ENCODE data around the gene MCRS1.

The MCRS1 gene

DNA sequence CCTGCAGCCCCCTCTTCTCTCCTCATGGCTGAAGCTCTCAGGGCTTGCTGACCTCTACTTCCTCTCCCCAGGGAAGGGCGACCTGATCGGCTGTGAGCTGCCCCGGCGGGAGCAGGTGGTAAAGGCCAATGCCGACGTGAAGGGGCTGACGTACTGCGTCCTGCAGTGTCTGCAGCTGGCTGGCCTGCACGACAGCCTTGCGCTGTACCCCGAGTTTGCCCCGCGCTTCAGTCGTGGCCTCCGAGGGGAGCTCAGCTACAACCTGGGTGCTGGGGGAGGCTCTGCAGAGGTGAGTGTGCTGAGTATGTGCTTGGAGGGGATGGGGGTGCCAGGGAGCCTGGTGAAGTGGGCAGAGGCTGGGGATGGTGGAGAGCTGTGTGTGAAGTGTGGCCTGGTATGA lies 13.7 kb downstream of the MCRS1 start:
- no peak for DNase-seq

DNA sequence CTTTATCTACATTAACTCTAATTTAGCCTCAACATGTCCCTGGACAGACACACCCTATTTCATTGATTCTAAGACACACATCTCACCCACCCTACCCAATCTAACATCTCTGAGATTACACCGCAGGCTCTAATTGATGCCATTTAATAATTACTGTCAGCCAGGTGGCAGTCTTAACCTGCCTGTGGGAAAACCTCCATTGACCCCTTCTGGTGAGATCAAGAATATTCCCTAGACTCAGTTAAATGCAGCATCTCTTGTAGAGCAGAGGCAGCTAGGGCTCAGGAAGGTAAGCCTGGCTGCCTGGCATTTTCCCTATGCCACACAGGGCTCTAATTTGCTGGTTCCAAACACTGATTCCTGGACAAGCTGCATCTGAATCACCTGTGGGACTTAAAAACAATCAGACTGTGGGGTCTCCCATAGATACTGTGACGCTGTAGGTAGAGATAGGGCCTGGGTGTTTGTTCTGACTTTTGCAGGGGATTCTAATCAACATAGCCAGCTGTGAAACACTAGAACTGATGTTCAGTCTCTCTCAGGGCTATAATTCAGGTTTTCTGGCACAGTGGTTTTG lies 14.3 kb downstream of the MCRS1 start:
- no peak for DNase-seq

DNA sequence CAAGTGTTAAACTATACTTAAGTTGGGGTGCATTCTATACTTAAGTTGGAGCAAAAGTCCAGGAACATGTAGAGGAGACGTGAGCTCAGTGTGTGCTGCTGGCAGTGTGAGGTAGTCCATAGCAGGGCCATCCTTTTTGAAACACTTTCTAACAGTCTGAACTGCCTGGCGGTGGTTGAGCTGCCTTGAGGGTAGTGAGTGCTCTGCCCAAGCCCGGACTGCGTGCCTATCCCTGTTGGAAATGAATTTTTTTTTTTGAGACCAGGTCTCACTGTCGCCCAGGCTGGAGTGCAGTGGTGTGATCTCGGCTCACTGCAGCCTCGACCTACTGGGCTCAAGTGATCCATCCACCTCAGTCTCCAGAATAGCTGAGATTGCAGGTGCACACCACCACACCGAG lies 15.0 kb downstream of the MCRS1 start:
- DNase-seq = no peak

DNA sequence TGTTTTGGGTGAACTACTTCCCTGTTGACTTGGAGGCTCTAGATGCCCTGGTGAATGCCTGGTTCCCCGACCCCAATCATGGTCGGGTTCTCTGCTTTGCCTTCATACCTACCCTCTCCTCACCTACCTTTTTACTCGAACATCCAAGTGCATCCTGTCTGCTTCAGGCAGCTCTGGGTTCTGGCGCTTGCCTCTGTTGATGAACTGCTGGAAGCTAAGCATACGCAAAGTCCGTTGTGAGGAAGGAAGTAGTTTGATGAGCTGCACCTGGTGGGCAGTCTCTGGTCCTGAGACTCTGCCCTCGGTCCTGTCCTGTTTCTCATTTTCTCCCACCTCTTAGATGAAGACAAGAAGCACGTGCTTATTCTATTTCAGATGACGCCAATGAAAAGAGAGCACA lies 15.5 kb downstream of the MCRS1 start:
- DNase-seq = no peak

DNA sequence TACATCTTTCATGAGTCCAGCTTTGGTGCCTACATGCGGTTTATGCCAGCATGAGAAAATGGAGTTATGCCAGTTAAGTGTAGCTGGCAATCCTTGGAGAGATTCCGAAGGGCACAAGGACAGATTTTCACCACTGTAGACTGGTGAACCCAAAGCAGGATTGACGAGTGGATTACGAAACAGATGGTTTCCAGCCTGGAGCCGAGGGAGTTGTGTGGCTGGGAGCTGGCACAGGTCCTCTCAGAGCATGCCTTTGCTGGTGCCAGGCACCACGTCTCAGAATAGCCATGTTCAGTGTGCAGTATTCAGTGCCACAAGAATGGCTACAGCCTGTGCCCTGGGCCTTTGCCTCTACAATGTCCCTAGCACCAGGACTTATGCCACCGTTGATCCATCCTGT lies 15.9 kb downstream of the MCRS1 start:
- DNase-seq = peak in 1 of 2 experiments; percentile 16

DNA sequence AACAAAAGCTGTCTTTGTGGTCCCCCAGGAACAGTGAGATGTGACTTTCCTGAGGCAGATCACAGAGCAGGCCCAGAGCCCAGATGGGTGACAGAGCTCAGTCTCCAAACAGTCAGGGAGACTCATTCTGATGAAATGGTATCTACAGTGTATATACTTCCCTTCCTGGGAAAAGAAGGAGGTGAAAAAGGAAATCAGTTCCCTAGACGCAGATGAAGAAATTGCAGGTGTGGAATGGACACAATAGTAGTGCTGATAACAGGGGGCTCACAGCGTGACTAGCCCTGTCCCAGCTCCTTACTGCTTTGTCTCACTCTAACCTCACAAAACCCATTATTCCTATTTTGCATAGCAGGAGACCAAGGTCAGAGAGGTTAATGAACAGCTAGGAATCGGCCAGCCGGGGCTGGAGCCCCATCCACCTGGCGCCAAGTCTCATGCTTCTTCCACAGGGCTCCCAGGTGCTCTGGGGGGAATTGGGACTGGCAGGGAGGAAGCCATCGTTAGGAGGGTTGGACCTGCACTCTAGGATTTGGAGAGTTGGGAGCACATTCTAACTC lies 17.2 kb downstream of the MCRS1 start:
- no peak for DNase-seq

DNA sequence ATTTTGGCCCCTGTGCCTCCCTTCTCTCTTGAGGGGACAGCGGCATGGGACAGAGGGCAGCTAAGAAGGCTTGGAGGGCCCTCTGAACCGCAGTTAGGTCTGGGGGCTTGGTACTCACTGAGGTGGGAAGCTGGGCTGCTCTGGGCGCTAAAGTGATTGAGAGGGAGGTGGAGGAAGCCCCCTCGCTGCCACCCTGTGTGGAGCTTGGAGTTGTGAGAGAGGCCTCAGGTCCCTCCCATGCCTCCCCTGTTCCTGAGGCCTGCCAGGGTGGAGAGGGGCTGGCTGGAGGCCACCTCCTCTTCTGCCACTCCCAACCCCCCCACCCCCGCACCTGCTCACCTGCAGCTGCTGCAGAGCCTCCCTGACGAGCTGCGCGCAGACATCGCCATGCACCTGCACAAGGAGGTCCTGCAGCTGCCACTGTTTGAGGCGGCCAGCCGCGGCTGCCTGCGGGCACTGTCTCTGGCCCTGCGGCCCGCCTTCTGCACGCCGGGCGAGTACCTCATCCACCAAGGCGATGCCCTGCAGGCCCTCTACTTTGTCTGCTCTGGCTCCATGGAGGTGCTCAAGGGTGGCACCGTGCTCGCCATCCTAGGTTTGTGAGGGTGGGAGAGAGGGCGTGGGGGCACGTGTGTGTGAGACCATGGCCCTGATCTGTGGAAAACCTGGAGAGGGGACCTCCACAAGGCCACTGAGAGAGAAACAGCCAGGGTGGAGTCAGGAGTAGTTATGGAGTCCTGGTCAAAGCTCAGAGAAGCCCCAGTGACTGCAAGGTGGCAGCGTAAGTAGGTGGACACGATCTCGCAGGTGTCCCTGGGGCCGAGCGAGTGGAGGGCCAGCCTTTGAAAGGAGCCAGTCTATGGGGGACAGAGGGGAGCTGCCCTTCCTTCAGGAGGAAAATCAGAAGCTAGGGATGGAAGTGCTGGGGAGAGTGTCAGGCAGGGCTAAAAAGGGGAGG lies 17.9 kb downstream of the MCRS1 start:
- no peak for DNase-seq

DNA sequence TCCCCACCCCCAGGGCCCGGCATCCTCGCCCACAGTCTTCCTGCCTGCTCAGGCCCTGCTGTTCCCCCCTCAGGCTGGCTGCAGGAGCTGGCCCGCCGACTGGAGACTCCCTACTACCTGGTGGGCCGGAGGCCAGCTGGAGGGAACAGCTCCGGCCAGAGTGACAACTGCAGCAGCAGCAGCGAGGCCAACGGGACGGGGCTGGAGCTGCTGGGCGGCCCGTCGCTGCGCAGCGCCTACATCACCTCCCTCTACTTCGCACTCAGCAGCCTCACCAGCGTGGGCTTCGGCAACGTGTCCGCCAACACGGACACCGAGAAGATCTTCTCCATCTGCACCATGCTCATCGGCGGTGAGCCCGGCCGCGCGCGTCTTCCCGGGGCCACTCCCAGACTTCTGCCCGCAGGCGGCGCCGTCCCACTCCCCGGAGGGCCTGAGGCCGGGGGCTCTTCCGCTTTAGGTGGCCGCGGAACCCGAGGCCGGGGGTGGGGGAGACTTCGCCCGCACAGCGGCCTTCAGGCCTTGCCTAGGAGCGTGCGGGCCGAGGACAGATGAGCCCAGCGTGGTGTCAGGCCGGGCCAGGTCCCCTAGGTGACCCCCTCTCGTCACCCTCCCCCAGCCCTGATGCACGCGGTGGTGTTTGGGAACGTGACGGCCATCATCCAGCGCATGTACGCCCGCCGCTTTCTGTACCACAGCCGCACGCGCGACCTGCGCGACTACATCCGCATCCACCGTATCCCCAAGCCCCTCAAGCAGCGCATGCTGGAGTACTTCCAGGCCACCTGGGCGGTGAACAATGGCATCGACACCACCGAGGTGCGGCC lies 18.9 kb downstream of the MCRS1 start:
- DNase-seq = no peak

DNA sequence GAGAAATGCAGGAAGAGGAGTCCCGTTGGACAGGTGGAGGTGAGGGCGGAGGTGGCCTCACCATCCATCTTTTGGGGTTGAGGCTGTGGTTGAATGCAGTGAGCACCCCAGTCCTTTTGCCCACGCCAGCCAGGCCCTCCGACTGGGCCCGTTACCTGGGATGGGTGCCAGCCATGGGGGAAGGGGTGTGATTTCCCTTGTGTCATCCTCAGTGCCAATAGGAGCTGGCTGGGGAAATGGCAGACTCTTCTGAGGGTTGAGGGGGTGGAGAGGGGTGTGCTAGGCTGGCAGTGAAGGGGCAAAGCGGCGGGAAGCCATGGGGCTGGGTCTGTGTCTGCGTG lies 19.5 kb downstream of the MCRS1 start:
- no peak for DNase-seq

DNA sequence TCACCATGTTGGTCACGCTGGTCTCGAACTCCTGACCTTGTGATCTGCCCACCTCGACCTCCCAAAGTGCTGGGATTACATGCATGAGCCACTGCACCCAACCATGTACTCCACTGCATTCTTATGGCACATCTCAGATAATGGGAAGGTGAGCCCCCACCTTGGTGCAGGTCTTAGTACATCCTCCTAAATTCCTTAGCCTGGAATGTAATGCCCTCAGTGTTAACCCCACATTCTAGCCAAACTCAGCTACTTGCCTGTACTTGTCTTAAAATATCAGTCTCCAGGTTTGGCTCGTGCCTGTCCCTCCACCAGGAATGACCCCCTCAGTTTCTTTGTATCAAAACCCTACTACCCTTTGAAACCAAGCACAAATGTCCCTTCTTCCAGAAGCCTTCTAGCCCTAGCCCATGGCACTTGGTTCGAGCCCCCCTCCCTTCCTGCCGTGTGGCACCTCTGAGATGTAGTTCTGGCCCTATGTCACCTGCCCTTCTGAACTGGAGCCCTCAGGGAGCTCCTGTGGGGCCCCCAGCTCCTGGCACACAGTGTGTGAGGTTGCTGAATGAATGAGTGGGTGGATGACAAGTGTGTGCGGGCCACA lies 20.8 kb downstream of the MCRS1 start:
- no peak for DNase-seq

DNA sequence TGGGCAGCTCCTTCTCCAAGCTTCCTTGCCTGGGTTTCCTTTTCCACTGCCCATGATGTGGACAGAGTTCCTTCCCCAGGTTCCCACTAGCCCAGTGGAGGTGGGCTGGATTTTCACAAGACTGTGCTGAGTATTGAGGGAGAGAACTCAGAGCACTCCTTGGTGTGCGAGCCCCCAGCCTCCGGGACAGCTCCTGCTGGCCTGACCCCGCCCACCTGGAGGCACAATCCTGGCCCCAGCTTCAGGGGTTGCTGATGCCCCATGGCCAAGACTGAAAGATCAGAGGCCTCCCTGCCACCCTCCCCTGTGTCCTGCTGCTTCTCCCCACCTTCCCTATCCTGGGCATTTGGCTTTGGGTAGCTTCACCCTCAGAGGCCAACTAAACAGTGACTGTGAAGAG lies 21.5 kb downstream of the MCRS1 start:
- DNase-seq = no peak

DNA sequence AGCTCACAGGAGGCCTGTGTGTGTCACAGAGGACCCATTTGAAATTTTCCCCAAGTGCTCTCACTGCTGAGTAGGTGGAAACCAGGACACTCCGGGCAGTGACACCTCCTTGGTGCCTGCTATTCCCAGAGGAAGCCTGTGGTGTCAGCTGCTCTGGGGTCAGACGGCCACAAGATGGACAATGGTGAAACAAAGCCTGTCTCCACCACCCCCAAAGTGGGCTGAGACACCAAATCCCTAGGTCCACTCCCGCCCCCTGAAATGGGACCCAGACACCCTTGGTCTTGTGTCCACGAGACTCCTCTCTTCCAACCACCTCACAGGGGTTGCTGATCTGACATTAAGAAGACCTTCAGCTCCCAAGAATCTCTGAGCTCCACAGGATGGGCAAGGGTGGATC lies 22.1 kb downstream of the MCRS1 start:
- DNase-seq = no peak

DNA sequence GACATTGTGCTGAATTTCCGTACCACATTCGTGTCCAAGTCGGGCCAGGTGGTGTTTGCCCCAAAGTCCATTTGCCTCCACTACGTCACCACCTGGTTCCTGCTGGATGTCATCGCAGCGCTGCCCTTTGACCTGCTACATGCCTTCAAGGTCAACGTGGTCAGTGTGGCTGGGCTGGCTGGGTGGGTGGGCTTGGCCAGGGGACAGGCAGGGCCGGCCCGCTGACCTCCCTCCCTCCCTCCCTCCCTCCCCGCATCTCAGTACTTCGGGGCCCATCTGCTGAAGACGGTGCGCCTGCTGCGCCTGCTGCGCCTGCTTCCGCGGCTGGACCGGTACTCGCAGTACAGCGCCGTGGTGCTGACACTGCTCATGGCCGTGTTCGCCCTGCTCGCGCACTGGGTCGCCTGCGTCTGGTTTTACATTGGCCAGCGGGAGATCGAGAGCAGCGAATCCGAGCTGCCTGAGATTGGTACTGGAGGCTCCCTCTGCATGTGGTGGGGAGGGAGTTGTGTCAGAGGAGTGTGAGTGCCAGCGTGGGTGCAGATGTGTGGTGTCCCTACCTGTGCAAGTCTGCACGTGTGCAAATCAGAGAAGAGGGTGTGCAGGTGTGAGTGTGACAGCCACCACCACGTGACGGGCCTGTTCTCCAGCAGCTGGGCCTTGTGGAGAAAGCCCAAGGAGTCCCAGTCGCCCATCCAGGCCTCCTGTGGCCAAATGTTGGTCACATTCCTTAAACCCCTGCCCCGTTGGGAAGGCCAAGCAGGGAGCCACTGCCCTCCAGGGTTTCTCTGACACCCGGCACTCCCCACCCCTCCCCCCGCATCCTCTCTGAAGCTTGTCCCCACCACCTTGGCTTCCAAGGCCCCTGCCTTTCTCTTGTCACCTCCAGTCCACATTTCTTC lies 23.8 kb downstream of the MCRS1 start:
- DNase-seq = no peak

DNA sequence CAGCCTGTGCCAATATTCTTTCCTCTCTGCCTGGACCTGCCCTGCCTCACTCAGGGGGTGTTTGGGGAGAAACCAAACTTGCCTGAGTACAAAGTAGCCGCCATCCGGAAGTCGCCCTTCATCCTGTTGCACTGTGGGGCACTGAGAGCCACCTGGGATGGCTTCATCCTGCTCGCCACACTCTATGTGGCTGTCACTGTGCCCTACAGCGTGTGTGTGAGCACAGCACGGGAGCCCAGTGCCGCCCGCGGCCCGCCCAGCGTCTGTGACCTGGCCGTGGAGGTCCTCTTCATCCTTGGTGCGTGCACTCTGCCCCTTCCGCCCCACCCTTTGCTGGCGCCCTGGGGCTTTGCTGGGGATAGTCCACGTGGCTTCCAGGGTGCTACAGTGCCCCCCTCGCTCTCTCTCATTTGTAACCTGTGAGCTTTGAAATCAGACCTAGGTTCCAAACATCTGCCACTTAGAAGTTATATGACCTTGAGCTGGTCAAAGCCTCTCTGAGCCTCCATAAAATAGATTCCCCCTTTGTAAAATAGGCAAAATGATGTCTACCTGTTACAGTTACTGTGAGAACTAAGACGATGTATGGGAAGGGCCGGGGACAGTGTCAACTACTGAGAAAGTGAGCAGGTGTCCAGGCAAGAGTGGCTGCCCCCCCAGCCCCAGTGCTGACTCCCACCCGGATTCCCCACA lies 24.6 kb downstream of the MCRS1 start:
- no peak for DNase-seq

DNA sequence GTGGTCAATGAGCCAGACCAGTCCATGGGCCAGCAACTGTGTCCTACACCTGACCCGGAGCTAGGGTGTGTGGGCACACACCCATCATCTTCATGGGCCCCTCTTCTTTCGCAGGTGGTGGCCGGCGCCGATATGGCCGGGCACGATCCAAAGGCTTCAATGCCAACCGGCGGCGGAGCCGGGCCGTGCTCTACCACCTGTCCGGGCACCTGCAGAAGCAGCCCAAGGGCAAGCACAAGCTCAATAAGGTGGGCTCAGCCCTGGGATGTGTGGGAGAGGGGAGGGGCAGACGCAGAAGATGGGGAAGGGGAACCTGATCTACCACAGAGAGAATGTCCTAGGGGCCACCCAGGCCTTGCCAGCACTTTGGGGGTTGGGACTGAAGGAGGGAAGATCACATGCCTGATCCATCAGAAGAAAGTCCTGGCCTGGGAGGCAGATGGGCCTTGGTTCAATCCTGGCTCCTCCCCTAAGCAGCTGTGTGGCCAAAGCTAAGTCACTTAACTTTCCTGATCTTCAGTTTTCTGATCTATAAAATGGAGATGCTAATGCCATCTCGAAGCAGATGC lies 25.3 kb downstream of the MCRS1 start:
- DNase-seq = no peak

DNA sequence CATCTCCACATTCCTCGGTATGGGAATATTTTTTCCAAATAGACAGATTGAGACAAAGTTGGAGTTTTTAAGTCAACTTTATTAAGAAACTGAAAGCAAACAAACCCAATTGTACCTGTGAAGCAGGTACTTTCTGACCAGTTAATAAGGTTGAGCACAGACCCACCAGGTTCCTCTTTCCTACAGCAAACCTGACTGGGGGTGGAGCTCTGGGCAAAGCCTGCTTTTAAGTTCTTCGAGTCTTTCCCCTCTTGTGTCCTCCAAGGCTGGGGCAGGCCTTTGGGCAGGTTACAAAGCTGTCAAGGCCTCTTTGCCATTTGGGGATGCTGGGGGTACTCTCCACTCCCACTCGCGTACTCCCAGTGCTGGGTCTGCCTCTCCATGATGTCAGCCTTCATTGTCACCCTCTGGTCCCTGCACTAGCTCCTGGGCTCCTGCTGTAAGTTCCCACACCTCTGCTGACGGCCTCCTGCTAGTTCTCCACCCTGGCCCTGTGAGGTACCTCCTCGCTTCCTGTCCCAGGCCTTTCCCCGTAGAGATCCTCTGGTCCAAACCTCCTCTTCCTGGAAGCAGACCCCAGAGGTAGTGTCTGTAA lies 25.9 kb downstream of the MCRS1 start:
- DNase-seq = no peak

DNA sequence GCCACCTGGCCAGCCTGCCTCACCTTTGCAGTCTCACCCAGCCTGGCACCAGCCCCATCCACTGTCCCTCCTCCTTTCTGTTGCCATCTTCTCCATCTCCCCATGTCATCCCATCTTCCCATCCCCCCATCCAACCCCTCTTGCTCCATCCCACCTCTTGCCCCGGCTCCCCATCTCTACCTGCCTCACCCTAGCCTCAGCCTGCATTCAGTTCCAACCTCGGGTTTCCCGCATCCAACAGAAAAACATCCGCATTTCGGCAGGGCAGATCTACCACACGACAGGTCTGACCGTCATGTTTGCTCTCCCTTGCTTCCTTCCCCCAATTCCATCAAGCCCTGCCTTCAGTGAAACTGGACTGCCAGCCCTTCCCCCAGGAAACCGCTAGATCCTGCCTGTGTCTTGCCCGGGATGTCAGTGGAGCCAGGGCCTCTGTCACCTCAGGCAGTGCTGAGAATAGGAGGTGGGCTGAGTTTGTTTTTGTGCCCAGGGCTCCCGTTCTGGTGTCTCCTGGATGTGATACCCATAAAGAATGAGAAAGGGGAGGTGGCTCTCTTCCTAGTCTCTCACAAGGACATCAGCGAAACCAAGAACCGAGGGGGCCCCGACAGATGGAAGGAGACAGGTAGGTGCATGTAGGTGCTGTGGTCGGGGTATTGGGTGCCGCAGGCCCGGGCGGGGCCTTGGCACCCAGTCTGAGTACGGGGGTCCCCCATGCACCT lies 26.6 kb downstream of the MCRS1 start:
- no peak for DNase-seq

DNA sequence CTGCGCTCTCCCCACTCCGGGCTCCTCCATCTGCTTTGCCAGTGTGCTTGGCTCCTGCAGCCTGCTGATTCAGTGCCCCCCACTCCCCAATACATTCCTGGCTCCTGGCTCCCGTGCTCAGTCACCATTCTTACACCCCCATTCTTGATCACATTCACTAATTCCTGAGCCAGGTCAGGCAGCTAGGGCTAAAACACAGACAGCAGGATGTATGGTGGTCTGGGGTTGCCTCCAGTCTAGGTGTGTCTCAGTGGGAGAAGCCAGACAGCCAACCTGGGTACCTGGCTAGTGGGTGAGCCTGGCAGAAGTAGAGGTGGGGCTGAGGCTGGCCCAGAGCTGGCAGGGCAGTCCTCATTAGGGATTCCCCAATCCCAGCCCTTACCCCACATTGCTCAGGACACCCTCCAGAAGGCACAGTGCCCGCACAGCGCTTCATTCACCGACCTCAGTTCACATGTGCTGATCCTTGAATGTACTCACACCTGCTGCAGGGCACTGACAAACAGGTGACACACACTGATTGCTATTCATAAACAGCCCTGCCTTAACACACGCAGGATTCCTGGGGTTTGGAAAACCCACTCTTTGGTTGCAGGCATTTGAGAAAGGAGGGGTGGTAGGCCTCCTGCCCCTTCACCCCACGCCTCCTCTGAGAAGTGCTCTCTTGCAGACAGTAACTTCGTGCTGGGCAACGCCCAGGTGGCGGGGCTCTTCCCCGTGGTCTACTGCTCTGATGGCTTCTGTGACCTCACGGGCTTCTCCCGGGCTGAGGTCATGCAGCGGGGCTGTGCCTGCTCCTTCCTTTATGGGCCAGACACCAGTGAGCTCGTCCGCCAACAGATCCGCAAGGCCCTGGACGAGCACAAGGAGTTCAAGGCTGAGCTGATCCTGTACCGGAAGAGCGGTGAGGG lies 27.5 kb downstream of the MCRS1 start:
- DNase-seq = no peak
